Common myeloid progenitor, CD34-positive (primary cell): ENCODE measurements around the gene PTPRN2.

Experiments used
- CTCF ChIA-PET: fragments of 350-600 bp; sonication (Branson Sonifier 250); formaldehyde crosslinking; loops from one replicate; lab custom pipeline; 2021; ENCODE audit warnings: antibody characterized with exemption; lab: Charles Lee
- POLR2A ChIA-PET: fragments of 350-600 bp; sonication (Branson Sonifier 250); formaldehyde crosslinking; loops from one replicate; lab custom pipeline; 2021; ENCODE audit warnings: antibody characterized with exemption; lab: Charles Lee
- DNase-seq, 3 donors: peaks; one replicate each; pipeline versions ENCODE4 v3.0.0 to v3.0.0-alpha.2; 2013
- H3K27ac ChIP-seq, 2 experiments: 1 replicate in 1 of 2; 2 replicates in 1 of 2; pipeline ENCODE4 v1.7.0; 2013; ENCODE audit warnings: inconsistent platforms in 2 of 2, low read length in 2 of 2, mild to moderate bottlenecking in 2 of 2, low read depth in 1 of 2, moderate library complexity in 1 of 2; ENCODE audit not compliant: severe bottlenecking in 2 of 2, insufficient read depth in 1 of 2, poor library complexity in 1 of 2
- H3K27me3 ChIP-seq, 5 experiments: replicated peaks in 2 of 5; 1 replicate in 3 of 5; 2 replicates in 2 of 5; pipeline versions ENCODE4 v1.6.1 to v1.7.0; 2013; ENCODE audit warnings: low read length in 4 of 5, mild to moderate bottlenecking in 2 of 5, moderate library complexity in 2 of 5, inconsistent platforms in 1 of 5; ENCODE audit not compliant: insufficient read depth in 5 of 5, control insufficient read depth in 4 of 5
- H3K36me3 ChIP-seq, 4 experiments: 1 replicate in 2 of 4; 2 replicates in 2 of 4; pipeline versions ENCODE4 v1.6.1 to v1.7.0; 2013; ENCODE audit warnings: low read length in 3 of 4, control low read depth in 1 of 4, mild to moderate bottlenecking in 1 of 4; ENCODE audit not compliant: control insufficient read depth in 4 of 4, insufficient read depth in 4 of 4
- H3K4me1 ChIP-seq, 4 experiments: 1 replicate in 3 of 4; 2 replicates in 1 of 4; pipeline versions ENCODE4 v1.6.1 to v1.7.1; 2013; ENCODE audit warnings: low read length in 3 of 4, mild to moderate bottlenecking in 3 of 4, control low read depth in 1 of 4, inconsistent platforms in 1 of 4, moderate library complexity in 1 of 4; ENCODE audit not compliant: control insufficient read depth in 4 of 4, insufficient read depth in 4 of 4; ENCODE audit errors: control extremely low read depth in 1 of 4
- H3K4me3 ChIP-seq, 7 experiments: 1 replicate in 4 of 7; 2 replicates in 3 of 7; pipeline versions ENCODE4 v1.5.1 to v1.7.0; 2013; ENCODE audit warnings: mild to moderate bottlenecking in 7 of 7, low read length in 6 of 7, moderate library complexity in 6 of 7, inconsistent platforms in 2 of 7, low read depth in 2 of 7, control low read depth in 1 of 7; ENCODE audit not compliant: insufficient read depth in 4 of 7, control insufficient read depth in 1 of 7; ENCODE audit errors: extremely low read depth in 1 of 7
- H3K9me3 ChIP-seq, 5 experiments: 1 replicate in 4 of 5; 2 replicates in 1 of 5; pipeline versions ENCODE4 v1.6.1 to v1.7.1; 2013; ENCODE audit warnings: low read length in 4 of 5, mild to moderate bottlenecking in 2 of 5, inconsistent platforms in 1 of 5, low read depth in 1 of 5, moderate library complexity in 1 of 5; ENCODE audit not compliant: control insufficient read depth in 4 of 5, insufficient read depth in 2 of 5; ENCODE audit errors: control extremely low read depth in 1 of 5
- WGBS: methylation state at CpG from one replicate; pipeline ENCODE4 v1.1.5; 2013; ENCODE audit not compliant: insufficient coverage; 5-methylcytosine and 5-hydroxymethylcytosine counted together

PTPRN2 gene

GRCh38 chr7:157888579-157888978 lies 699.0 kb downstream of the PTPRN2 start:
- WGBS: 74% methylated on average over 9 of the region's 11 CpGs
- DNase-seq: no peak
- H3K4me1 ChIP-seq: no peaks in the 10 kb centered on the region
- H3K27ac ChIP-seq: no peak overlapping the region
- ChIA-PET CTCF (no interaction called here), POLR2A (no interaction called here)
- peaks cover 0 to 8% (median 4%) of the 10 kb centered on the region in 5 experiments for H3K9me3 ChIP-seq
- no peak overlapping the region for H3K4me3 ChIP-seq
- no peaks in the 10 kb centered on the region for H3K36me3 ChIP-seq
- H3K27me3 ChIP-seq: peaks cover 0 to 17% (median 0%) of the 10 kb centered on the region in 5 experiments

DNA sequence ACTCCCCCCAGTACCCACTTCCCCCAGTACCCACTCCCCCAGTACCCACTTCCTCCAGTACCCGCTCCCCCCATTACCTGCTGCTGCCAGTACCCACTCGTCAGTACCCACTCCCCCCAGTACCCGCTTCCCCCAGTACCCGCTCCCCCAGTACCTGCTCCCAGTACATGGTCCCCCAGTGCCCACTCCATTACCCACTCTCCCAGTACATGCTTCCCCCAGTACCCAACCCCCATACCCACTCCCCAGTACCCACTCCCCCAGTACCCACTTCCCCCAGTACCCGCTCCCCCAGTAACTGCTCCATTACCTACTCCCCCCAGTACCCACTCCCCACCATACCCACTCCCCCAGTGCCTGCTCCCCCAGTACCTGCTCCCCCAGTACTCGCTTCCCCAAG lies 700.2 kb downstream of the PTPRN2 start:
- POLR2A ChIA-PET: no interaction called here
- H3K9me3 ChIP-seq: peaks cover 0 to 18% (median 7%) of the 10 kb centered on the region in 5 experiments
- DNase-seq: no peak
- no CpG with 5 or more reads among the region's 6 CpGs for WGBS
- H3K27ac ChIP-seq: no peak overlapping the region
- CTCF ChIA-PET: no interaction called here
- no peaks in the 10 kb centered on the region for H3K36me3 ChIP-seq
- no peak overlapping the region for H3K4me3 ChIP-seq
- H3K27me3 ChIP-seq: peaks cover 0 to 7% (median 0%) of the 10 kb centered on the region in 5 experiments
- no peaks in the 10 kb centered on the region for H3K4me1 ChIP-seq

DNA sequence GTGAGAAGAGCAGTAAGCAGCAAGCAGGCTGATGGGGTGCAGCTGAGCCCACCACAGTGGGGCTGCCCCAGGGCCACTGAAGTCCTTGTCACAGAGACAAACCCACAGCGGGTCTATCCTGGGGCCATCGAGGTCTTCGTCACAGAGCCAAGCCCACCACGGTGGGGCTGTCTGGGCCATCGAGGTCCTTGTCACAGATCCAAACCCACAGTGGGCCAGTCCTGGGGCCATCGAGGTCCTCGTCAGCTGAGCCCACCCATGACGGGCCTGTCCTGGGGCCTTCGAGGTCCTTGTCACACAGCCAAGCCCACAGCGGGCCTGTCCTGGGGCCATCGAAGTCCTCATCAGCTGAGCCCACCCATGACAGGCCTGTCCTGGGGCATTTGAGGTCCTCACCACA lies 700.9 kb downstream of the PTPRN2 start:
- H3K9me3 ChIP-seq: peaks cover 2 to 19% (median 12%) of the 10 kb centered on the region in 5 experiments
- H3K27me3 ChIP-seq: peaks cover 0 to 4% (median 0%) of the 10 kb centered on the region in 5 experiments
- no peak for DNase-seq
- WGBS: 86% methylated on average over 11 of the region's 11 CpGs
- no peaks in the 10 kb centered on the region for H3K36me3 ChIP-seq
- ChIA-PET CTCF (no interaction called here), POLR2A (no interaction called here)
- H3K27ac ChIP-seq: no peak overlapping the region
- no peaks in the 10 kb centered on the region for H3K4me1 ChIP-seq
- no peak overlapping the region for H3K4me3 ChIP-seq

DNA sequence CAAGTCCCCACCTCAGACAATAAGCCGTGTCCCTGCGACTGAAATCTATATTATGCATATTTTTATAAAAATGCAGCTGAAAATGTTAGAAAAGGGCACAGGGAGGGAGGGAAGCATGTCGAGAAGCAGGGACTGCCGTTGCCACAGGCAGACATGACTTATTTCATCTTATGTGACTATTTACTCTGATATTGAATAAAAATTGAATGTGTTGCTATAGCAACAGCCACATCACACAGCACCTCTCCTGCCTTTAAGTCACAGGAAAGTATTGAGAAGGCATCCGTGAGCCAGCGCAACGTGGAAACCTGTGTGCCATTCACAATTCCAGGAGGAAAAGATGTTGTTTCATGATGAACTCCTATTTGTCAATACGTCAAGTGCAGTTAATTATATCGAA lies 701.4 kb downstream of the PTPRN2 start:
- H3K4me1 ChIP-seq: no peaks in the 10 kb centered on the region
- peaks cover 0 to 2% (median 0%) of the 10 kb centered on the region in 5 experiments for H3K27me3 ChIP-seq
- H3K4me3 ChIP-seq: no peak overlapping the region
- H3K27ac ChIP-seq: no peak overlapping the region
- DNase-seq: no peak
- ChIA-PET CTCF (no interaction called here), POLR2A (no interaction called here)
- H3K36me3 ChIP-seq: no peaks in the 10 kb centered on the region
- peaks cover 2 to 19% (median 12%) of the 10 kb centered on the region in 5 experiments for H3K9me3 ChIP-seq
- WGBS: 94% methylated on average over 5 of the region's 9 CpGs

- POLR2A ChIA-PET: no interaction called here
- H3K4me1 ChIP-seq: no peaks in the 10 kb centered on the region
- H3K9me3 ChIP-seq: peaks cover 2 to 19% (median 12%) of the 10 kb centered on the region in 5 experiments
- no peaks in the 10 kb centered on the region for H3K27me3 ChIP-seq
- H3K36me3 ChIP-seq: no peaks in the 10 kb centered on the region
- DNase-seq: no peak
- CTCF ChIA-PET: no interaction called here
- no peak overlapping the region for H3K27ac ChIP-seq
- H3K4me3 ChIP-seq: no peak overlapping the region
- WGBS: 92% methylated on average over 4 of the region's 6 CpGs
These were observed 702.5 kb downstream of the PTPRN2 start for GRCh38 chr7:157885140-157885539.

- CTCF ChIA-PET: no interaction called here
- POLR2A ChIA-PET: no interaction called here
- no peaks in the 10 kb centered on the region for H3K36me3 ChIP-seq
- no peak for DNase-seq
- H3K27ac ChIP-seq: no peak overlapping the region
- 93% methylated on average over 7 of the region's 9 CpGs for WGBS
- no peak overlapping the region for H3K4me3 ChIP-seq
- H3K9me3 ChIP-seq: peaks cover 2 to 19% (median 12%) of the 10 kb centered on the region in 5 experiments
- H3K27me3 ChIP-seq: no peaks in the 10 kb centered on the region
- no peaks in the 10 kb centered on the region for H3K4me1 ChIP-seq
These were observed 703.1 kb downstream of the PTPRN2 start for GRCh38 chr7:157884461-157885062.

GRCh38 chr7:157881048-157881771 lies 706.4 kb downstream of the PTPRN2 start:
- Histone ChIP-seq H3K27ac (no peak overlapping the region), H3K9me3 (peaks cover 2 to 15% (median 12%) of the 10 kb centered on the region in 5 experiments), H3K4me3 (no peak overlapping the region), H3K4me1 (no peaks in the 10 kb centered on the region), H3K36me3 (no peaks in the 10 kb centered on the region), H3K27me3 (no peaks in the 10 kb centered on the region)
- CTCF ChIA-PET: no interaction called here
- DNase-seq: no peak
- POLR2A ChIA-PET: no interaction called here
- WGBS: 90% methylated on average over 5 of the region's 8 CpGs
